Central memory CD8-positive, alpha-beta T cell (primary cell): ENCODE data around the gene R3HDM2.

Source experiments
- ATAC-seq: fragments of 150-1000 bp; cut with Tn5 transposase; replicated peaks from 2 replicates; pipeline ENCODE4 v1.10.0; 2022; ENCODE audit warnings: mild to moderate bottlenecking, moderate FRiP score, moderate number of reproducible peaks; ENCODE audit not compliant: poor library complexity, severe bottlenecking; ENCODE audit errors: extremely low read depth
- DNase-seq, 2 donors: peaks; one replicate each; pipeline ENCODE4 v3.0.0; 2021; ENCODE audit warnings: low spot score in 2 of 2
- H3K27ac Mint-ChIP-seq: one replicate; pipeline ENCODE4 v1.8.0; 2022; ENCODE audit warnings: low read depth, mild to moderate bottlenecking, moderate library complexity, mixed read lengths
- H3K27me3 Mint-ChIP-seq: one replicate; pipeline ENCODE4 v1.8.0; 2022; ENCODE audit warnings: mixed read lengths
- H3K36me3 Mint-ChIP-seq: one replicate; pipeline ENCODE4 v1.8.0; 2022; ENCODE audit warnings: mild to moderate bottlenecking, moderate library complexity, mixed read lengths; ENCODE audit not compliant: insufficient read depth
- H3K4me1 Mint-ChIP-seq: one replicate; pipeline ENCODE4 v1.8.0; 2022; ENCODE audit warnings: mixed read lengths
- H3K4me3 Mint-ChIP-seq: one replicate; pipeline ENCODE4 v1.8.0; 2022; ENCODE audit warnings: mild to moderate bottlenecking, moderate library complexity, mixed read lengths
- H3K9me3 Mint-ChIP-seq: one replicate; pipeline ENCODE4 v1.8.0; 2022; ENCODE audit warnings: mixed read lengths

R3HDM2 gene

GRCh38 chr12:57215668-57216013 is 215.2 kb downstream of the R3HDM2 start:
- peak in 1 of 2 donors; percentile 39 for DNase-seq
- peaks cover 53% of the 10 kb centered on the region for H3K4me1 Mint-ChIP-seq
- H3K27ac Mint-ChIP-seq: peak overlapping the region; percentile 62

GRCh38 chr12:57215065-57215464 is 215.8 kb downstream of the R3HDM2 start:
- H3K36me3 Mint-ChIP-seq: peaks cover 8% of the 10 kb centered on the region
- DNase-seq (no peak), ATAC-seq (no peak)
- peaks cover 52% of the 10 kb centered on the region for H3K4me1 Mint-ChIP-seq
- H3K9me3 Mint-ChIP-seq: no peaks in the 10 kb centered on the region
- peaks cover 73% of the 10 kb centered on the region for H3K27me3 Mint-ChIP-seq
- H3K27ac Mint-ChIP-seq: peak overlapping the region; percentile 62
- H3K4me3 Mint-ChIP-seq: peak overlapping the region; percentile 74

More at GRCh38 chr12:57215668-57216013, 215.2 kb downstream of the R3HDM2 start:
- Mint-ChIP-seq H3K27me3 (peaks cover 78% of the 10 kb centered on the region), H3K36me3 (peaks cover 8% of the 10 kb centered on the region), H3K4me3 (peak overlapping the region; percentile 74), H3K9me3 (no peaks in the 10 kb centered on the region)
- peak; percentile 42 for ATAC-seq

- peak; percentile 45 to 52 for DNase-seq
Observed at GRCh38 chr12:57214398-57214781, 216.5 kb downstream of the R3HDM2 start.

GRCh38 chr12:57213763-57214397 is 217.0 kb downstream of the R3HDM2 start:
- ATAC-seq (no peak), DNase-seq (no peak)
- Mint-ChIP-seq H3K4me3 (peak overlapping the region; percentile 31), H3K36me3 (peaks cover 9% of the 10 kb centered on the region), H3K27me3 (peaks cover 61% of the 10 kb centered on the region), H3K4me1 (peaks cover 46% of the 10 kb centered on the region), H3K9me3 (no peaks in the 10 kb centered on the region), H3K27ac (peak overlapping the region; percentile 45)

More at GRCh38 chr12:57214398-57214781, 216.5 kb downstream of the R3HDM2 start:
- H3K27me3 Mint-ChIP-seq: peaks cover 66% of the 10 kb centered on the region
- peak overlapping the region; percentile 31 for H3K4me3 Mint-ChIP-seq
- ATAC-seq: no peak
- H3K4me1 Mint-ChIP-seq: peaks cover 46% of the 10 kb centered on the region
- H3K27ac Mint-ChIP-seq: peak overlapping the region; percentile 45
- peaks cover 9% of the 10 kb centered on the region for H3K36me3 Mint-ChIP-seq
- H3K9me3 Mint-ChIP-seq: no peaks in the 10 kb centered on the region

- peak; percentile 49 for ATAC-seq
- Mint-ChIP-seq H3K27ac (peak overlapping the region; percentile 45), H3K4me3 (no peak overlapping the region)
Observed at GRCh38 chr12:57213058-57213715, 217.7 kb downstream of the R3HDM2 start.

GRCh38 chr12:57212701-57213057 is 218.2 kb downstream of the R3HDM2 start:
- peaks cover 49% of the 10 kb centered on the region for H3K27me3 Mint-ChIP-seq
- H3K4me1 Mint-ChIP-seq: peaks cover 36% of the 10 kb centered on the region
- no peak for DNase-seq
- H3K27ac Mint-ChIP-seq: no peak overlapping the region
- no peak overlapping the region for H3K4me3 Mint-ChIP-seq
- H3K9me3 Mint-ChIP-seq: no peaks in the 10 kb centered on the region
- peaks cover 9% of the 10 kb centered on the region for H3K36me3 Mint-ChIP-seq
- ATAC-seq: no peak

More at GRCh38 chr12:57213058-57213715, 217.7 kb downstream of the R3HDM2 start:
- H3K27me3 Mint-ChIP-seq: peaks cover 54% of the 10 kb centered on the region
- peak; percentile 76 to 78 for DNase-seq
- H3K4me1 Mint-ChIP-seq: peaks cover 40% of the 10 kb centered on the region
- peaks cover 9% of the 10 kb centered on the region for H3K36me3 Mint-ChIP-seq
- H3K9me3 Mint-ChIP-seq: no peaks in the 10 kb centered on the region

GRCh38 chr12:57211791-57212700 is 218.8 kb downstream of the R3HDM2 start:
- H3K27me3 Mint-ChIP-seq: peaks cover 43% of the 10 kb centered on the region
- H3K4me3 Mint-ChIP-seq: no peak overlapping the region
- no peak for DNase-seq
- ATAC-seq: no peak
- H3K27ac Mint-ChIP-seq: no peak overlapping the region
- H3K9me3 Mint-ChIP-seq: no peaks in the 10 kb centered on the region
- H3K4me1 Mint-ChIP-seq: peaks cover 30% of the 10 kb centered on the region
- H3K36me3 Mint-ChIP-seq: peaks cover 8% of the 10 kb centered on the region

- Mint-ChIP-seq H3K27me3 (peaks cover 40% of the 10 kb centered on the region), H3K9me3 (no peaks in the 10 kb centered on the region), H3K4me3 (no peak overlapping the region), H3K4me1 (peaks cover 30% of the 10 kb centered on the region), H3K27ac (no peak overlapping the region), H3K36me3 (peaks cover 8% of the 10 kb centered on the region)
- no peak for ATAC-seq
- DNase-seq: no peak
Observed at GRCh38 chr12:57210926-57211692, 219.7 kb downstream of the R3HDM2 start.

GRCh38 chr12:57210461-57210860 is 220.4 kb downstream of the R3HDM2 start:
- Mint-ChIP-seq H3K36me3 (peaks cover 8% of the 10 kb centered on the region), H3K27ac (peak overlapping the region; percentile 27), H3K4me3 (no peak overlapping the region), H3K9me3 (no peaks in the 10 kb centered on the region), H3K4me1 (peaks cover 23% of the 10 kb centered on the region), H3K27me3 (peaks cover 33% of the 10 kb centered on the region)
- no peak for DNase-seq
- no peak for ATAC-seq

- peaks cover 6% of the 10 kb centered on the region for H3K36me3 Mint-ChIP-seq
- H3K4me1 Mint-ChIP-seq: peaks cover 18% of the 10 kb centered on the region
- H3K4me3 Mint-ChIP-seq: no peak overlapping the region
- peak overlapping the region; percentile 27 for H3K27ac Mint-ChIP-seq
- H3K27me3 Mint-ChIP-seq: peaks cover 28% of the 10 kb centered on the region
- ATAC-seq: no peak
- no peaks in the 10 kb centered on the region for H3K9me3 Mint-ChIP-seq
- no peak for DNase-seq
Observed at GRCh38 chr12:57209916-57210315, 220.9 kb downstream of the R3HDM2 start.

- Mint-ChIP-seq H3K27ac (no peak overlapping the region), H3K36me3 (peaks cover 6% of the 10 kb centered on the region), H3K4me1 (peaks cover 6% of the 10 kb centered on the region), H3K27me3 (peaks cover 16% of the 10 kb centered on the region), H3K9me3 (no peaks in the 10 kb centered on the region), H3K4me3 (no peak overlapping the region)
- ATAC-seq (no peak), DNase-seq (no peak)
Observed at GRCh38 chr12:57208631-57209282, 222.1 kb downstream of the R3HDM2 start.
